Retinal pigment epithelial cell (primary cell): Measurements from ENCODE around the gene SP8.
"Not testable (repeated sequence)": the region's sequence is repeated elsewhere in the genome, so short reads cannot be mapped to it uniquely, and the experiment has no call there.

Experiments used
- DNase-seq: peaks from one replicate; pipeline ENCODE4 v3.0.0-alpha.2; 2010; ENCODE audit warnings: low read depth
- H3K4me3 ChIP-seq: 2 replicates; pipeline ENCODE4 v1.5.1; 2011; ENCODE audit warnings: mild to moderate bottlenecking, low read length, control low read depth, moderate library complexity
- TF ChIP-seq, protein P1 (sequence below): conservative IDR thresholded peaks from 2 replicates; pipeline ENCODE4 v1.5.1; 2011; ENCODE audit warnings: low read depth, low read length, control low read depth, inconsistent platforms

SP8 gene

DNA sequence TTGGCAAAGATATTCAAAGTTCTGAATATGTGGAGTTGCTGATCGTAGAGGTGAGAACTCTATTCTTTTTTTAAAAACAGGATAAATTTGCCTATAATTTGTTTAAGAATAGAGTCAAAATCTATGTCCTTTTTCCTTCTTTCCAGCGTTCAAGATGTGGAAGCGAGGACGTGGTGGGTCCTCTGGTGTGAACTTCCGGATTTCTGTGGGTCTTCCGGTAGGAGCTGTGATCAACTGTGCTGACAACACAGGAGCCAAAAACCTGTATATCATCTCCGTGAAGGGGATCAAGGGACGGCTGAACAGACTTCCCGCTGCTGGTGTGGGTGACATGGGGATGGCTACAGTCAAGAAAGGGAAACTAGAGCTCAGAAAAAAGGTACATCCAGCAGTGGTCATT, 40.5 kb upstream of the SP8 start:
- TF ChIP-seq, protein P1, sequence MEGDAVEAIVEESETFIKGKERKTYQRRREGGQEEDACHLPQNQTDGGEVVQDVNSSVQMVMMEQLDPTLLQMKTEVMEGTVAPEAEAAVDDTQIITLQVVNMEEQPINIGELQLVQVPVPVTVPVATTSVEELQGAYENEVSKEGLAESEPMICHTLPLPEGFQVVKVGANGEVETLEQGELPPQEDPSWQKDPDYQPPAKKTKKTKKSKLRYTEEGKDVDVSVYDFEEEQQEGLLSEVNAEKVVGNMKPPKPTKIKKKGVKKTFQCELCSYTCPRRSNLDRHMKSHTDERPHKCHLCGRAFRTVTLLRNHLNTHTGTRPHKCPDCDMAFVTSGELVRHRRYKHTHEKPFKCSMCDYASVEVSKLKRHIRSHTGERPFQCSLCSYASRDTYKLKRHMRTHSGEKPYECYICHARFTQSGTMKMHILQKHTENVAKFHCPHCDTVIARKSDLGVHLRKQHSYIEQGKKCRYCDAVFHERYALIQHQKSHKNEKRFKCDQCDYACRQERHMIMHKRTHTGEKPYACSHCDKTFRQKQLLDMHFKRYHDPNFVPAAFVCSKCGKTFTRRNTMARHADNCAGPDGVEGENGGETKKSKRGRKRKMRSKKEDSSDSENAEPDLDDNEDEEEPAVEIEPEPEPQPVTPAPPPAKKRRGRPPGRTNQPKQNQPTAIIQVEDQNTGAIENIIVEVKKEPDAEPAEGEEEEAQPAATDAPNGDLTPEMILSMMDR: no peak
- H3K4me3 ChIP-seq: no peak overlapping the region
- DNase-seq: no peak

DNA sequence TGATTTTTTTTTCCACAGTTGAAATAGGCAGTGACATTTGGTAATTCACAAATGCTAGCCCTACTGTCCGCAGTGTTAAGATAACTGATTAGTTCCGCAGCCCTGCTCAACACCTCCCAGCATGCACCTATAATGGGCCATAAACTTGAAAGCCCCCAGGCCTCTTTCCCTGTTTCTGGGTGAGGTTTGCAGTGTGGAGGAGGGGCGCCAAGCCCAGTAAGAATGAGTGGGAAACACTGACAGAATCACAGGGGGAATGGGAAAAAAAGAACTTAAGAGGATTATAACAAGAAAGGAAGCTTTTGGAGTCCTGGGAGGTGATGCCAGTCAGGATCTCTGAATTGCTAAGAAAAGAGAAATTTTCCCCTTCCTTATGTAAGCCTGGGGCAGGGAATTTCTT, 39.6 kb upstream of the SP8 start:
- H3K4me3 ChIP-seq: no peak overlapping the region
- TF ChIP-seq, protein P1: no peak
- DNase-seq: peak; percentile 18

DNA sequence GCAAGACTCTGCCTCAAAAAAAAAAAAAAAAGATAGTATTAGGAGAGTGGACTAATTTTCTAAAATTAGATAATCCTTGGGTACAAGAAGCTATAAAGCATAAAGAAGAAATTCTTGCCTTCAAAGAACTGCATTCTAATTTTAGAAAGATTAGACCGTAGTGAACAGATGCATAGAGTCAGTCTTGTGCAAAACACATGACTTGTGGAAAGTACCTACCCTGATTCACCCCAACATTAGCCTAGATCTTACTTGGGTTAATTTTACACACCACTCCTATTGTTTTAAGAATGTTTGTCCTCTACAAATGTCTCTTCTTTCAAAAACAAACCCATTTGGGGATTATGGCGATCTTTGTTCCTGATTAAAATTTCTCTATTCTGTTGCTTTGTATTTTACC, 38.9 kb upstream of the SP8 start:
- TF ChIP-seq, protein P1: no peak
- no peak overlapping the region for H3K4me3 ChIP-seq

DNA sequence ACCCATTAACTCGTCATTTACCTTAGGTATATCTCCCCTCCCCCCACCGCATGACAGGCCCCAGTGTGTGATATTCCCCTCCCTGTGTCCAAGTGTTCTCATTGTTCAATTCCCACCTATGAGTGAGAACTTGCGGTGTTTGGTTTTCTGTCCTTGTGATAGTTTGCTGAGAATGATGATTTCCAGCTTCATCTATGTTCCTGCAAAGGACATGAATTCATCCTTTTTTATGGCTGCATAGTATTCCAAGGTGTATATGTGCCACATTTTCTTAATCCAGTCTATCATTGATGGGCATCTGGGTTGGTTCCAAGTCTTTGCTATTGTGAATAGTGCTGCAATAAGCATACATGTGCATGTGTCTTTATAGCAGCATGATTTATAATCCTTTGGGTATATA, 34.7 kb upstream of the SP8 start:
- DNase-seq, H3K4me3 ChIP-seq: not testable (repeated sequence)

More for the DNA sequence above, 38.9 kb upstream of the SP8 start:
- no peak for DNase-seq

DNA sequence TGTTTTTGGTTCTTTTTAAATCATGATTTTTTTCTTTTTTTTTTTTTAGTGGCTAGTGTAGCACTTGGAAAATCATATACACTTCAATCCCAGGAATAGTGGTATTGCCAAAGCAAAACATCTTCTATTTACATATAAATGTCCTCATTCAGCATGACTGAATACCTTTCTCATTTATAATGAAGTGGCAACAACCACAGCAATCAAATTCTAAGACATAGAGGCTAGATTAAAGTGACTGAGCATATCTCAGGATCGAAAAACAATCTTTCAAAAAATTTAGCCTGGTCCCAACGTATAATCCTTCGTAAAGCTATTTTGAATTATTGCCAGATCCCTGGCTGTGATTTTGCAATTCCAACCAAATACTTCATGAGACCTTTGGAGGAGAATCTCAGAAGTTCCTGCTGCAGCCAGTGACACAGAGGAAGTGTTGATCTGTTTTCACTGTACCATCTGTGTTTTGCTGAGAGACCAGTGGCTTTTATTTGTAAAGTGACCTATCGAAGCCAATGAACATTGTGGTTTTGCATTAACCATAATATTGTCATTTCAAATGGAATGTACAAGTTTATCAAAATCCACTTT, 29.8 kb upstream of the SP8 start:
- DNase-seq: peak; percentile 13
- TF ChIP-seq, protein P1: no peak
- H3K4me3 ChIP-seq: no peak overlapping the region

DNA sequence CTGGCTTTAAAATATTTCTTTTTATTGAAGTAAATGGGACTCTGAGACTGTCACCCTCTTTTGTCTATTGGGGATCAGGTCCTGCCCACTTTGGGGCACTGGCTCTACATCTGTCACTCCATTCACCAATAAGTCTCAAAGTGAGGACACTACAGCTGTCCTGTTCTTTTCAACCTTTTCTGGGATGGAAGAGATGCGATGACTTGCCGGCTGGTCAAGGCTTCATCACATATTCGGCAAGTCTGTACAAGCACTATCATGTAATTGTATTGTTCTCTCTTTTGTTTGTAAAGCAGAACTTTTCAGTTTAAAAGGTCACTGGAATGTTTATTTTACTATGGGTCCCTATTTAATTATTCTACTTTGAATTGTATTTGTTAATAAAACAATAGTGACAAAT, 17.7 kb upstream of the SP8 start:
- no peak for DNase-seq
- TF ChIP-seq, protein P1: no peak
- no peak overlapping the region for H3K4me3 ChIP-seq

DNA sequence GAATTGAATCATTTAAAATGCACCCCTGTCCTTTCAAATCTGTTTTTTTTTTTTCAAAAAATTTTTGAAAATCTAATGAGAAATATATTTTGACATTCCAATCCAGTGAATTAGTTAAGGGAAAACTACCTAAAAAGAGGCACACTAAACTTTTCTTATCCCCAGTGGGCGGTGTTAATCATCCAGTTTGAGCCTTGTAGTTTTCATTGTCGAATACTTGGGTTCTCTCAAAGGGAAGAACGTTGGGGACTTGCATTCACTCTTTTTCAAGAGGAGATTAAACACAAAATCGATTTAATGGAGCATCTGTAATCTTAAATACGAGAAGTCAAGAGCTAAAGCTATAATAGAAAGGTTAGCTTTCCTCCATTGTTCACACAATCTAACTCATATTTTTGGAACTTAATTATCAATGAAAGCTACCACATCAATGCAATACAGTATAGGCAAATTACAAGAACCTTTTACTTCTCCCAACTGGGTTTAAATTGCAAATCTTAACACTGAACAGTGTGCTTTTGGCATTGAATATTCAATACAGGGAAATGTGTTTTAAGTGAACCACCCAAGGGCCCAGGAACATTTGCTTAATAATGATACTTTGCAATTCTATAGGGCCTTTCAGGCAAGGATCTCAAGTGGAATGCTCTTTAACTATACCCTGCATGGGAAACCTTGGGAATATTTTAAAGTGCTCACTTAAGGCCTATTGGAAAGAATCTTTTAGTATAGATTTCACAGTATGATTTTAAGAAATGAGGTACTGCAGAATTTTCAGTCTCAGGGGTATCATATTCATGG, 13.1 kb upstream of the SP8 start:
- no peak for DNase-seq

More for the DNA sequence above, 13.1 kb upstream of the SP8 start:
- H3K4me3 ChIP-seq: no peak overlapping the region
- TF ChIP-seq, protein P1: no peak
